ENCODE results near the gene ZNF208.
"Not testable (repeated sequence)": the region's sequence is repeated elsewhere in the genome, so short reads cannot be mapped to it uniquely, and the experiment has no call there.

The ZNF208 gene

DNA sequence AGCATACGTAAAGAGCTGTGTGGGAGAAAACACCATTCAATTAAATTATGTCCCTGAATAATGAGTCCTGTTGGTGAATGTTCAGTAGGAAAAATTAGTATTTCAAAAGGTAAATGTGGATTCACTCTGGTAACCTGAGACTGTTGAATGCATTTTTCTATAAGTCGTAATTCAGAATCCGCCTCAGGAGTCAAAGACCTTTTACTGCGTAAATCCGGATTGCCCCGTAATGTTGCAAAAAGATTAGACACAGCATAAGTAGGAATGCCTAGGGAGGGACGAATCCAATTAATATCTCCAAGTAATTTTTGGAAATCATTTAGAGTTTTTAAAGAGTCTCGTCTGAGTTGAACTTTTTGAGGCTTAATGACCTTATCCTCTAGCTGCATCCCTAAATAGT is 126.0 kb downstream of the ZNF208 start:
- not testable (repeated sequence) for DNase-seq (ENCODE audit: low spot score)

DNA sequence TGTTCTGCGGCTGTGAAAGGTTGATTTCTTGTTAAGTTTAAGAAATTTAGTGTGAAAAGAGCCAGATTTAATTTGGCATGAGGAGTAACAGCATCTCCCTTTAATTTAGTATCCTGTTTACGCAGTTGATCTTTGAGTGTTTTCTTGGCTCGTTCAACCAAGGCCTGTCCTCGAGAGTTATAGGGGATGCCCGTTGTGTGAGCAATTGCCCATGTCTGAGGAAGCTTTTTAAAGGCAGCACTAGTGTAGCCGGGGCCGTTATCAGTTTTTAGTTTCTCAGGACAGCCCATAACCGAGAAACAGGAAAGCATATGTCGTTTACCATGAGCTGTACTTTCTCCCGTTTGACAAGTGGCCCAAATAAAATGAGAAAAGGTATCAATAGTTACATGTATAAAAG is 127.2 kb downstream of the ZNF208 start:
- DNase-seq (ENCODE audit: low spot score), result no peak

All from SW480 (cell line).